SIG-M5 (cell line): ENCODE results near the gene TNFRSF25.

Source experiments
- DNase-seq: peaks from one replicate; lab custom pipeline; 2025; lab: John Stamatoyannopoulos, UW

The TNFRSF25 gene

GRCh38 chr1:6416295-6416656 lies 49.7 kb downstream of the TNFRSF25 start:
- DNase-seq, result no peak

DNA sequence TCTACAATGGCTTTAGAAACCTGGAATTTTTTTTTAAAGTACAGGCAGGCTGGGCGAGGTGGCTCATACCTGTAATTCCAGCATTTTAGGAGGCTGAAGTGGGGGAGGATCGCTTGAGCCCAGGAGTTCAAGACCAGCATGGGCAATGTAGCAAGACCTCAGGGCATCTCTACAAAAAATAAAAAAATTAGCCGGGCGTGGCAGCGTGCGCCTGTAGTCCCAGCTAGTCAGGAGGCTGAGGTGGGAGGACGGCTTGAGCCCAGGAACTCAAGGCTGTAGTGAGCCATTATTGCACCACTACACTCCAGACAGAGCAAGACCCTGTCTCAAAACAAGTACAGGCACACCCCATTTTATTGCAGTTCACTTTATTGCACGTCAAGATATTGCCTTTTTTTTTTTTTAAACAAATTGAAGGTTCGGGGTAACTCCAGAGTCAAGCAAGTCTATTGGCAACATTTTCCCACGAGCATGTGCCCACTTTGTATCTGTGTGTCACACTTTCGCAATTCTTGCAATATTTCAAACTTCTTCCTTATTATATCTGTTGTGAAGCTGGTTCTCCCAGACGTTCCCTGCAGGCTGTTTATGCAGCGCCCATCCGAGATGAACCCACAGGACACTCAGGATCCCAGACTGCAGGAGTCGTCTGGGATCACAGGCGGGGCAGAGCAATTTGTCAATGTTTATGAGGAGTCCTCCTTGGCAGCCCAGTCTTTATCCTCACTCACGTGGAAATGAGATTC lies 50.9 kb downstream of the TNFRSF25 start:
- DNase-seq, result no peak

DNA sequence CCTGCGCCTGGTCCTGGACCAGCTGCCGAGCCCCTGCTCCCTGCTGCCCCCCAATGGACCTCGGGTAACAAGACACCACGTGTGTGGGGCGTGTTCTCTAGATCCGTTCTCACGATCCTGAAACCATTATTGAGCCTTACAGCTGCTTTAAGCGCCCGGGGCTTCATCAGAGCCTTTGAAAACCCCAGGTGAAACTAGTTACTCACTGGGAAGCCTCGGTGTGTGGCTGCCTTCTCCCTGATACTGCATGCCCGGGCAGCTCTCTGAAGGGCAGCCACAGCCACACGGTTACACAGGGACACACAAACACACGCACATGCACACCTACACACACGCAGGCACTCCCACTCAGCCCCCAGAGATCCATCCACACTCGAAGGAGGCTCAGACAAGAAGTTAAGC lies 51.5 kb downstream of the TNFRSF25 start:
- DNase-seq, result no peak

GRCh38 chr1:6412896-6413295 lies 53.1 kb downstream of the TNFRSF25 start:
- no peak for DNase-seq
